Neural crest cell (in vitro differentiated cells): ENCODE data around the gene CNTN5. TPM values are rescaled to one million over a fixed set of nuclear protein-coding genes. Genes with fewer than 3 reads are reported as not detected.

Experiments
- DNase-seq: peaks from one replicate; pipeline ENCODE4 v3.0.0; 2021; ENCODE audit warnings: low read depth, mixed read lengths, low spot score
- H3K27ac Mint-ChIP-seq: one replicate; pipeline ENCODE4 v1.8.0; 2021; ENCODE audit warnings: mild to moderate bottlenecking, mixed read lengths; ENCODE audit not compliant: unreplicated experiment
- H3K27me3 Mint-ChIP-seq: 2 replicates; pipeline ENCODE4 v1.8.0; 2021; ENCODE audit warnings: low read depth, mild to moderate bottlenecking, mixed read lengths
- H3K36me3 Mint-ChIP-seq: 2 replicates; pipeline ENCODE4 v1.8.0; 2021; ENCODE audit warnings: low read depth, mild to moderate bottlenecking, mixed read lengths
- H3K4me1 Mint-ChIP-seq: 2 replicates; pipeline ENCODE4 v1.8.0; 2021; ENCODE audit warnings: mixed read lengths
- H3K4me3 Mint-ChIP-seq: one replicate; pipeline ENCODE4 v1.8.0; 2021; ENCODE audit warnings: mild to moderate bottlenecking, mixed read lengths
- H3K9me3 Mint-ChIP-seq: 2 replicates; pipeline ENCODE4 v1.8.0; 2021; ENCODE audit warnings: mixed read lengths
- total RNA-seq: library from RNA; stranded (reverse); gene quantifications from 2 replicates; pipeline ENCODE4 v1.2.1, GENCODE V29; 2021
- TF ChIP-seq, protein P1 (sequence below): fragments of 200-600 bp; sonication (generic); conservative IDR thresholded peaks from 2 replicates; pipeline ENCODE4 v1.5.0; 2021; ENCODE audit warnings: antibody characterized with exemption, mild to moderate bottlenecking

Gene CNTN5
- total RNA-seq, 1 donor from 2014 or later, result not detected

DNA sequence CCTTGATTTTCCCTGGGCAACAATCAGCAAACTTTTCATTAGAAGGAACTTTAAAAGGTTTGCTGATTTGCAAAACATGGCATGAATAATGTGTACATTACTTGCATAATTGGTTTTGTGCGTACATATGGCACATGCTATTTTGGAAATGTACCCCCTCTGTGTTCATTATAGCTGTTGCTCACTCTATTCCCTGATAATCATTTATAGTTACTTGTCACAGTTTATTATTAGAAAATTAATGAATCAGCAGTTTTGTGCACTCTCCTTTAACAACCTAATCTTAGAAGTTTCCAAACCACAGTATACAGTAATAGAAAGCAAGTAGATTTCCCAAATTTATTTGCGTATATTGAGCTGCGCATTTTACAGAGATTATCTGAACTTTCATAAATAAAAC, 389.9 kb downstream of the CNTN5 start:
- no peaks in the 10 kb centered on the region for H3K4me1 Mint-ChIP-seq
- H3K27me3 Mint-ChIP-seq, result no peaks in the 10 kb centered on the region
- TF ChIP-seq, protein P1, sequence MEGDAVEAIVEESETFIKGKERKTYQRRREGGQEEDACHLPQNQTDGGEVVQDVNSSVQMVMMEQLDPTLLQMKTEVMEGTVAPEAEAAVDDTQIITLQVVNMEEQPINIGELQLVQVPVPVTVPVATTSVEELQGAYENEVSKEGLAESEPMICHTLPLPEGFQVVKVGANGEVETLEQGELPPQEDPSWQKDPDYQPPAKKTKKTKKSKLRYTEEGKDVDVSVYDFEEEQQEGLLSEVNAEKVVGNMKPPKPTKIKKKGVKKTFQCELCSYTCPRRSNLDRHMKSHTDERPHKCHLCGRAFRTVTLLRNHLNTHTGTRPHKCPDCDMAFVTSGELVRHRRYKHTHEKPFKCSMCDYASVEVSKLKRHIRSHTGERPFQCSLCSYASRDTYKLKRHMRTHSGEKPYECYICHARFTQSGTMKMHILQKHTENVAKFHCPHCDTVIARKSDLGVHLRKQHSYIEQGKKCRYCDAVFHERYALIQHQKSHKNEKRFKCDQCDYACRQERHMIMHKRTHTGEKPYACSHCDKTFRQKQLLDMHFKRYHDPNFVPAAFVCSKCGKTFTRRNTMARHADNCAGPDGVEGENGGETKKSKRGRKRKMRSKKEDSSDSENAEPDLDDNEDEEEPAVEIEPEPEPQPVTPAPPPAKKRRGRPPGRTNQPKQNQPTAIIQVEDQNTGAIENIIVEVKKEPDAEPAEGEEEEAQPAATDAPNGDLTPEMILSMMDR, result no peak
- no peak overlapping the region for H3K4me3 Mint-ChIP-seq
- H3K9me3 Mint-ChIP-seq, result no peaks in the 10 kb centered on the region
- no peaks in the 10 kb centered on the region for H3K36me3 Mint-ChIP-seq
- no peak for DNase-seq
- no peak overlapping the region for H3K27ac Mint-ChIP-seq

DNA sequence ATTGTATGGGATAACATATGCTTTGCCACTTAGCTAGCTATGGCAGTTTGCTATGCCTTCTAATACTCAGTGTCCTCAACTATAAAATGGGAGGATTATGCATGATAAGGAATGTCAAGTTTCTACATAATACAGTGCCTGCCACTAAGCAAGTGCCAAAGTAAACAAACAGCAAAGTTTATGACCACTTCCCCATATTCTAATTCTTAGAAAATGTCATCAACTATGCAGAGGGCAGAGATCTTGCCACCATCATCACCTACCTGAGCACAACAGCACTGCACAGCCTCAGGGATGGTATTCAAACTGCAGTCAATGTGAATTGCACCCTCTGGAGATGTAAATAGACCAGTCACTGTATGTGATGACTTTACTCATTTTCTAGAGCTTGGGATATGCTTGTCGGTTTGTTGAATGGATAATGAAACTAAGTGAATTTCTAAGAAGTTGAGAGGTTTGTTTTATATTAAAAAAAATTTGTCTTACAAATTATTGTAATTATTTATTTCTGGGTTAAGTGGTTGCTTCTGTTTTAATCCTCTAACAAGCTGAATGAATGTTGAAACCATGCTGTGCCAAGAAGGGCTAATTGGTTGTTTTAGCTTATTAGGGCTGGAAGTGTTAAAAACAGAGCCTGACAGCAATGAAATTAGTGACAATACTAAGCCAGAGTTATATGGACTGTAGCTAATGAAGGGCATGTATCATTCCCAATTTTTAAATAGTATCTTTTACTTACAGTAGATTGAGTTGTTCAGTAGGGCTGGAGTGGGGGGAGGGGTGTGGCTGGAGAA, 398.4 kb downstream of the CNTN5 start:
- Mint-ChIP-seq H3K9me3 (no peaks in the 10 kb centered on the region), H3K36me3 (no peaks in the 10 kb centered on the region), H3K4me3 (no peak overlapping the region), H3K4me1 (no peaks in the 10 kb centered on the region), H3K27me3 (no peaks in the 10 kb centered on the region), H3K27ac (no peak overlapping the region)
- no peak for DNase-seq
- TF ChIP-seq, protein P1, result no peak

DNA sequence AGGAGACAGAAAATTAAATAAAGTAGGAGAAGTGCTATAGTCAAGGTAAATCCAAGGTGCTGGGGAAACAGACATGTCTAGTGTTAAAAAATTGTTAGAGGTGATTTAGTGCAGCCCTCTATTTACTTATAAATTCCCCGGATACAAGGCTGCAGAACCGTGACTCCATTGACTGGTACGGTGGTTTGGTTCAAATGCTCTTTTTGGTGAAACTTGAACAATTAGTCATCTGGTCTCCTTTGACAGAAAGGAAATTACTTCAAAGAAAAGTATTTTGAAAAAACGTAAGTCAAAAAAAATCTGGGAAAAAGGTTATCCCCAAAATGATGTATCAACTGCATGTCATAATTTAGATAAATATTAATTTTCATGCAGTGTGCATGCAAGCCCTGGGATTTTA, 399.2 kb downstream of the CNTN5 start:
- Mint-ChIP-seq H3K36me3 (no peaks in the 10 kb centered on the region), H3K27ac (no peak overlapping the region), H3K27me3 (no peaks in the 10 kb centered on the region), H3K4me3 (no peak overlapping the region), H3K9me3 (no peaks in the 10 kb centered on the region), H3K4me1 (no peaks in the 10 kb centered on the region)
- TF ChIP-seq, protein P1, result no peak
- DNase-seq, result no peak

DNA sequence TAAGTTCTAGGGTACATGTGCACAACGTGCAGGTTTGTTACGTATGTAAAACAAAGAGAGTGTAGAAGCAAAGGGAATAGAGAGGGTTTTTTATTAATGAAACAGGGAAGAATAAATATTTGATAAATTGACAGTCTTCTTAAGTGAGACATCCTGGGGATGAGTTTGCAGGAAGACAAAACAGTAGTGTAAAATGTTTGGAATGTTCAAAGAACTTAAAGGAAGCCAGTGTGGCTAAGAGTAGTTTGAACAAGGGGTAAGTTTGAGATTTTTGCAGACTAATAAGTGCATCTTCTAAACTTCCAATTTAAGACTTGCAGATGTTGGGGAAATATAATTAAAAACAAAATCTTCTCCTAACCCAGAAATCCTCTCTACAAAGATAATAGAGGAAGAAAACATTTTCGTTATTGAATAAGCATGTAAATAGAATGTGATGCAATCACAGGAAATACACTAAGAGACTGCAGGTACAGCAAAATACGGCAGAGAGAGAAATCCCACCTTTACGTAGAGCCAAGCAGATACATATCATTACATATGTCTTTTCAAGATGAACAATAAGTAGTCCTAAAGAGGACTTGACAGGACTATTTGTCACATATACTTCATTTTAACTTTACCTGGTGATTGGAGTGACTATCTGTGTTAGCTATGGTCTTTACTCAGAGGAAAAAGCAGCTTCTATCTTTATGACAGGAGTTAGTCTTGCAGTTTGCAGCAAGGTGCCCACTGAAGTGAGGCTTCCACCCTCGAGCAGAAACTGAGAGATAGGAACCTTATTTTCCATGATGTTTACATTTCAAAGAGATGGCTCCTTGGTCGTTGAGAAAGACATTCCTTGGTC, 402.1 kb downstream of the CNTN5 start:
- Mint-ChIP-seq H3K27ac (no peak overlapping the region), H3K36me3 (no peaks in the 10 kb centered on the region), H3K27me3 (no peaks in the 10 kb centered on the region), H3K4me3 (no peak overlapping the region), H3K9me3 (no peaks in the 10 kb centered on the region), H3K4me1 (no peaks in the 10 kb centered on the region)
- no peak for DNase-seq
- TF ChIP-seq, protein P1, result no peak

GRCh38 chr11:99423428-99423983, 402.8 kb downstream of the CNTN5 start:
- H3K27me3 Mint-ChIP-seq, result no peaks in the 10 kb centered on the region
- no peak overlapping the region for H3K27ac Mint-ChIP-seq
- H3K4me1 Mint-ChIP-seq, result no peaks in the 10 kb centered on the region
- no peak overlapping the region for H3K4me3 Mint-ChIP-seq
- H3K9me3 Mint-ChIP-seq, result no peaks in the 10 kb centered on the region
- DNase-seq, result no peak
- TF ChIP-seq, protein P1, result no peak
- no peaks in the 10 kb centered on the region for H3K36me3 Mint-ChIP-seq
